HepG2 (cell line): ENCODE measurements around the gene RAD51AP1. TPM values are rescaled to one million over a fixed set of nuclear protein-coding genes. Genes with fewer than 3 reads are reported as not detected.

Experiments used
- ATAC-seq: fragments of 200-7000 bp; cut with Tn5 transposase; 3 replicates; pipeline ENCODE4 v1.9.1; 2020; ENCODE audit warnings: mild to moderate bottlenecking, moderate library complexity
- BruUV-seq: library from RNA; stranded (reverse); fragments of 400-500 nt; replicated peaks from 2 replicates; lab custom pipeline; 2021; lab: Mats Ljungman, UMichigan
- CTCF ChIA-PET: fragments of 300-600 bp; formaldehyde crosslinking; extraction: SDS; loops from one replicate; lab custom pipeline; 2021; ENCODE audit warnings: low total read pairs, inconsistent platforms, low intra/inter-chr PET ratio; lab: Yijun Ruan, JAX
- POLR2A ChIA-PET: fragments of 350-600 bp; sonication (Branson Sonifier 250); formaldehyde crosslinking; loops from one replicate; lab custom pipeline; 2020; ENCODE audit warnings: antibody characterized with exemption, inconsistent platforms; lab: Yijun Ruan, JAX
- DNase-seq: peaks from one replicate; pipeline ENCODE4 v3.0.0-alpha.2; 2015; ENCODE audit warnings: low spot score
- FAIRE-seq: peaks from 3 replicates; lab custom pipeline; 2011; peaks lifted over from hg19 to GRCh38; lab: Jason Lieb, UNC
- H2AFZ ChIP-seq: one replicate; pipeline ENCODE4 v1.6.1; 2011; ENCODE audit warnings: low read length, inconsistent platforms
- H3K27ac ChIP-seq: fragments of 300-600 bp; 3 replicates; pipeline ENCODE4 v1.8.0; 2011; ENCODE audit warnings: mixed run types, mild to moderate bottlenecking, mixed read lengths, low read length, inconsistent platforms; ENCODE audit not compliant: insufficient read depth; ENCODE audit errors: extremely low read length
- H3K27me3 ChIP-seq, 2 experiments: fragments of 200-600 bp in 1 of 2; 2 replicates in 1 of 2; 3 replicates in 1 of 2; pipeline versions ENCODE4 v1.6.0 to v1.8.0; 2011; ENCODE audit warnings: low read length in 2 of 2, mild to moderate bottlenecking in 2 of 2, moderate library complexity in 2 of 2, inconsistent platforms in 1 of 2; ENCODE audit not compliant: insufficient read depth in 2 of 2, control insufficient read depth in 1 of 2
- H3K36me3 ChIP-seq, 2 experiments: fragments of 200-600 bp in 1 of 2; replicated peaks in 1 of 2; 2 replicates in 1 of 2; 3 replicates in 1 of 2; pipeline versions ENCODE4 v1.5.1 to v1.8.0; 2011; ENCODE audit warnings: low read length in 2 of 2, inconsistent platforms in 1 of 2; ENCODE audit not compliant: insufficient read depth in 2 of 2, control insufficient read depth in 1 of 2
- H3K4me1 ChIP-seq: 2 replicates; pipeline ENCODE4 v1.5.1; 2012; ENCODE audit warnings: low read length, inconsistent platforms; ENCODE audit not compliant: insufficient read depth
- H3K4me2 ChIP-seq: 2 replicates; pipeline ENCODE4 v1.6.0; 2011; ENCODE audit warnings: low read depth, low read length, inconsistent platforms
- H3K4me3 ChIP-seq, 3 experiments: fragments of 200-600 bp in 1 of 3; sonication (generic), shearing (Covaris generic) in 1 of 3; replicated peaks in 1 of 3; 2 replicates each; pipeline ENCODE4 v1.5.1; 2011 to 2016; ENCODE audit warnings: low read length in 3 of 3, inconsistent platforms in 2 of 3, low read depth in 2 of 3, mild to moderate bottlenecking in 2 of 3, control low read depth in 1 of 3, mixed read lengths in 1 of 3; ENCODE audit not compliant: insufficient read depth in 1 of 3
- H3K79me2 ChIP-seq: one replicate; pipeline ENCODE4 v1.6.1; 2011; ENCODE audit warnings: low read length, inconsistent platforms; ENCODE audit not compliant: insufficient read depth
- H3K9ac ChIP-seq: 2 replicates; pipeline ENCODE4 v1.6.0; 2011; ENCODE audit warnings: mild to moderate bottlenecking, low read depth, low read length, inconsistent platforms; ENCODE audit not compliant: insufficient read depth
- H3K9me3 ChIP-seq: 2 replicates; pipeline ENCODE4 v1.5.1; 2012; ENCODE audit warnings: mild to moderate bottlenecking, low read length
- H4K20me1 ChIP-seq: 2 replicates; pipeline ENCODE4 v1.6.0; 2011; ENCODE audit warnings: inconsistent platforms, mild to moderate bottlenecking, low read length, moderate library complexity; ENCODE audit not compliant: insufficient read depth
- ATF4 ChIP-seq, 2 experiments: fragments of 450-650 bp in 1 of 2; sonication (generic) in 1 of 2; formaldehyde crosslinking; IDR thresholded peaks; 2 replicates each; pipeline versions ENCODE4 v1.5.0 to v1.8.0; 2020 to 2022; ENCODE audit warnings: mild to moderate bottlenecking in 1 of 2, missing genetic modification reagents in 1 of 2
- BCL6 ChIP-seq: IDR thresholded peaks from 2 replicates; pipeline ENCODE4 v1.6.1; 2016; ENCODE audit warnings: missing genetic modification reagents, missing compliant biosample characterization
- FOSL1 ChIP-seq: sonication (generic); formaldehyde crosslinking; IDR thresholded peaks from 2 replicates; pipeline ENCODE4 v1.9.0; 2021; ENCODE audit warnings: missing genetic modification reagents, borderline replicate concordance
- GATAD1 ChIP-seq: IDR thresholded peaks from 2 replicates; pipeline ENCODE4 v1.6.1; 2016; ENCODE audit warnings: missing genetic modification reagents, missing compliant biosample characterization
- IKZF4 ChIP-seq: sonication (generic); formaldehyde crosslinking; IDR thresholded peaks from 2 replicates; pipeline ENCODE4 v1.5.1; 2020; ENCODE audit warnings: borderline replicate concordance, mild to moderate bottlenecking, low read depth, missing genetic modification reagents; ENCODE audit errors: not compliant biosample characterization
- MXI1 ChIP-seq: IDR thresholded peaks from 3 replicates; pipeline ENCODE4 v1.6.1; 2012; ENCODE audit warnings: low read depth, low read length, inconsistent platforms, borderline replicate concordance
- SNRNP70 ChIP-seq: fragments of 200-400 bp; formaldehyde crosslinking; IDR thresholded peaks from 2 replicates; pipeline ENCODE4 v1.6.1; 2017; ENCODE audit warnings: mild to moderate bottlenecking, low read depth, low read length, moderate library complexity
- TOE1 ChIP-seq: sonication (generic); formaldehyde crosslinking; IDR thresholded peaks from 2 replicates; pipeline ENCODE4 v1.4.0; 2020; ENCODE audit warnings: mild to moderate bottlenecking, missing genetic modification reagents
- ZBTB20 ChIP-seq: sonication (generic); formaldehyde crosslinking; IDR thresholded peaks from 2 replicates; pipeline ENCODE4 v1.8.1; 2023; ENCODE audit warnings: missing genetic modification reagents, low read depth, mild to moderate bottlenecking, borderline replicate concordance
- ZNF672 ChIP-seq: sonication (generic); formaldehyde crosslinking; IDR thresholded peaks from 2 replicates; pipeline ENCODE4 v1.8.1; 2022; ENCODE audit warnings: missing genetic modification reagents
- ZNF709 ChIP-seq: sonication (generic); formaldehyde crosslinking; IDR thresholded peaks from 2 replicates; pipeline ENCODE4 v1.5.0; 2020; ENCODE audit warnings: mild to moderate bottlenecking, missing genetic modification reagents
- WGBS: methylation state at CpG from one replicate; pipeline ENCODE4 v1.1.6; 2017; ENCODE audit warnings: low lambda C conversion rate; 5-methylcytosine and 5-hydroxymethylcytosine counted together
- in situ Hi-C: cut with HindIII; loops from 2 replicates; pipeline ENCODE4 v1.10.0; 2017; ENCODE audit warnings: low pct_unique_long_range_greater_than_20kb; ENCODE audit not compliant: extremely low pct_ligation_motif_present
- intact Hi-C: fragments of 100-400 bp; cut with micrococcal nuclease; formaldehyde crosslinking; loops from one replicate; pipeline ENCODE4 v1.10.0; 2022; ENCODE audit not compliant: unreplicated experiment
- polyA plus RNA-seq, 8 experiments: library from polyadenylated mRNA; depleted of rRNA in 3 of 8; stranded (reverse) in 7 of 8; unstranded in 1 of 8; fragments of >200 nt; fragmentation: Illumina TruSeq in 4 of 8; extraction: Trizol in 4 of 8; gene quantifications; 2 replicates each; pipeline versions ENCODE4 v1.2.1 to v1.2.3, GENCODE V29; 2011 to 2016; ENCODE audit warnings: low read depth in 4 of 8, missing spikeins in 1 of 8, mixed read lengths in 1 of 8; ENCODE audit not compliant: insufficient read depth in 1 of 8
- total RNA-seq, 5 experiments: library from RNA; depleted of rRNA; stranded (reverse); fragments of >200 nt; fragmentation: Illumina TruSeq; extraction: Trizol; gene quantifications; 2 replicates each; pipeline ENCODE4 v1.2.3, GENCODE V29; 2016; ENCODE audit warnings: low read depth in 1 of 5
- TF ChIP-seq, protein P1 (sequence below): sonication (generic); formaldehyde crosslinking; IDR thresholded peaks from 2 replicates; pipeline ENCODE4 v1.4.0; 2020; ENCODE audit warnings: missing genetic modification reagents, borderline replicate concordance

RAD51AP1 gene
- total and polyA plus RNA-seq, 2 of the 13 experiments (the other 11 are each of a cell fraction or from before 2014, with no cell fraction given): 16.6 to 49.3 TPM

DNA sequence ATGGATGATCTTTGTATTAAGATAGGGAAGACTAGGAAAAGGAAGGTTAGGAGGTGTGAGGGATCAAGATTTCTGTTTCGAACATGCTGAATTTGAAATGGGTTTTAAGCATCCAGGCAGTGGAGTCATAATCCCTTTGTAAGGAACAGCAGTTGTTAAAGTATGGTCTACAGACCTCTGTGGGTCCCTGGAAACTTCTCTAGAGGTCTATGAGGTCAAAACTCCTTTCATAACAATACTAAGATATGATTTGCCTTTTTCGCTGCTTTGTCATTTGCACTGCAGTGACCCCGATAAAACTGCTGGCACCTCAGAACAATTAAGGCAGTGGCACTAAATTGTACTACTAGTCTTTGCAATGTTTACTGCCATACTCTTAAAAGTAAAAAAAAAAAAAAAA lies 1.5 kb downstream of the RAD51AP1 start (continued):
- TF ChIP-seq ATF4 (CRISPR knock-in tag; IDR thresholded peaks at IDR 0.05) (no peak), ZNF672 (CRISPR knock-in tag) (no peak), IKZF4 (no peak), MXI1 (no peak)

DNA sequence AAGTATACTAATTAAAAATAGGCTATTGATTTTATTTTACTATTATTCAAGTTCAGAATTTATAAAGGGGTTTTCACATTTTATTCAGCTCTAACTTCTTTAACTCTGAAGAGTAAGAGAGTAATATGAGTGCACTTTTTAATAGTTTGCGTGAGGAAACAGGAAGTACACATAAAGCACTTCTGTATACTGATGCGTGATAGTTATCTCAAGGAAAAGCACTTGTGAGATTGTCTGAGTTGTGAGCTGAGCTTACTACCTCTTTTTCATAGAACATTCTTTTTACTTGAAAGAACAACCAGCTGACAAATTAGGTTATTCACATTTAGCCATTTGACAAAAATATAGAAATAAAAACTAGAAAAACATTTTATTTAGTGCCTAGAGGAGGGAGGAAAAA lies 1.9 kb downstream of the RAD51AP1 start:
- intact Hi-C loops: no loop called here
- H3K9me3 ChIP-seq: no peaks in the 10 kb centered on the region
- peak overlapping the region; percentile 86; the same call in 1 of the 2 replicates for H3K9ac ChIP-seq
- ATAC-seq (no peak), DNase-seq (no peak), FAIRE-seq (no peak)
- POLR2A ChIA-PET: no interaction called here
- CTCF ChIA-PET: no interaction called here
- no peak overlapping the region for H3K27ac ChIP-seq
- H3K4me1 ChIP-seq: peaks cover 22% of the 10 kb centered on the region
- in situ Hi-C loops: no loop called here
- 93% methylated on average over 2 of the region's 2 CpGs for WGBS
- H4K20me1 ChIP-seq: no peaks in the 10 kb centered on the region
- BruUV-seq: no TSS peak
- no peak overlapping the region for H3K4me3 ChIP-seq
- H2AFZ ChIP-seq: no peak overlapping the region
- peaks cover 2 to 10% of the 10 kb centered on the region in 2 experiments; a peak in 3 of 5 replicates for H3K36me3 ChIP-seq
- TF ChIP-seq ZNF709 (CRISPR knock-in tag): no peak
- TF ChIP-seq ZBTB20 (CRISPR knock-in tag): no peak
- TF ChIP-seq FOSL1 (CRISPR knock-in tag): no peak
- TF ChIP-seq SNRNP70: no peak
- TF ChIP-seq, protein P1, sequence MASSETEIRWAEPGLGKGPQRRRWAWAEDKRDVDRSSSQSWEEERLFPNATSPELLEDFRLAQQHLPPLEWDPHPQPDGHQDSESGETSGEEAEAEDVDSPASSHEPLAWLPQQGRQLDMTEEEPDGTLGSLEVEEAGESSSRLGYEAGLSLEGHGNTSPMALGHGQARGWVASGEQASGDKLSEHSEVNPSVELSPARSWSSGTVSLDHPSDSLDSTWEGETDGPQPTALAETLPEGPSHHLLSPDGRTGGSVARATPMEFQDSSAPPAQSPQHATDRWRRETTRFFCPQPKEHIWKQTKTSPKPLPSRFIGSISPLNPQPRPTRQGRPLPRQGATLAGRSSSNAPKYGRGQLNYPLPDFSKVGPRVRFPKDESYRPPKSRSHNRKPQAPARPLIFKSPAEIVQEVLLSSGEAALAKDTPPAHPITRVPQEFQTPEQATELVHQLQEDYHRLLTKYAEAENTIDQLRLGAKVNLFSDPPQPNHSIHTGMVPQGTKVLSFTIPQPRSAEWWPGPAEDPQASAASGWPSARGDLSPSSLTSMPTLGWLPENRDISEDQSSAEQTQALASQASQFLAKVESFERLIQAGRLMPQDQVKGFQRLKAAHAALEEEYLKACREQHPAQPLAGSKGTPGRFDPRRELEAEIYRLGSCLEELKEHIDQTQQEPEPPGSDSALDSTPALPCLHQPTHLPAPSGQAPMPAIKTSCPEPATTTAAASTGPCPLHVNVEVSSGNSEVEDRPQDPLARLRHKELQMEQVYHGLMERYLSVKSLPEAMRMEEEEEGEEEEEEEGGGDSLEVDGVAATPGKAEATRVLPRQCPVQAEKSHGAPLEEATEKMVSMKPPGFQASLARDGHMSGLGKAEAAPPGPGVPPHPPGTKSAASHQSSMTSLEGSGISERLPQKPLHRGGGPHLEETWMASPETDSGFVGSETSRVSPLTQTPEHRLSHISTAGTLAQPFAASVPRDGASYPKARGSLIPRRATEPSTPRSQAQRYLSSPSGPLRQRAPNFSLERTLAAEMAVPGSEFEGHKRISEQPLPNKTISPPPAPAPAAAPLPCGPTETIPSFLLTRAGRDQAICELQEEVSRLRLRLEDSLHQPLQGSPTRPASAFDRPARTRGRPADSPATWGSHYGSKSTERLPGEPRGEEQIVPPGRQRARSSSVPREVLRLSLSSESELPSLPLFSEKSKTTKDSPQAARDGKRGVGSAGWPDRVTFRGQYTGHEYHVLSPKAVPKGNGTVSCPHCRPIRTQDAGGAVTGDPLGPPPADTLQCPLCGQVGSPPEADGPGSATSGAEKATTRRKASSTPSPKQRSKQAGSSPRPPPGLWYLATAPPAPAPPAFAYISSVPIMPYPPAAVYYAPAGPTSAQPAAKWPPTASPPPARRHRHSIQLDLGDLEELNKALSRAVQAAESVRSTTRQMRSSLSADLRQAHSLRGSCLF (CRISPR knock-in tag): no peak
- TF ChIP-seq GATAD1 (CRISPR knock-in tag): no peak
- TF ChIP-seq BCL6: no peak
- no peak for TF ChIP-seq TOE1 (CRISPR knock-in tag)
- H3K27me3 ChIP-seq: no peaks in the 10 kb centered on the region; a peak in 1 of 5 replicates
- H3K4me2 ChIP-seq: peak overlapping the region; percentile 67; the same call in 1 of the 2 replicates
- peaks cover 35% of the 10 kb centered on the region for H3K79me2 ChIP-seq
